Measurements from ENCODE around the gene SYNE4. TPM values are rescaled to one million over a fixed set of nuclear protein-coding genes. Genes with fewer than 3 reads are reported as not detected.

SYNE4 gene
- total RNA-seq, 1 donor from 2014 or later, result 2.0 TPM

- Mint-ChIP-seq H3K36me3 (ENCODE audit: unreplicated experiment) (peaks cover 7% of the 10 kb centered on the region), H3K4me3 (ENCODE audit: unreplicated experiment) (no peak overlapping the region), H3K9me3 (ENCODE audit: unreplicated experiment) (no peaks in the 10 kb centered on the region), H3K27me3 (ENCODE audit: unreplicated experiment) (peaks cover 13% of the 10 kb centered on the region), H3K4me1 (ENCODE audit: low read depth, unreplicated experiment) (no peaks in the 10 kb centered on the region), H3K27ac (ENCODE audit: unreplicated experiment) (no peak overlapping the region)
- no peak for DNase-seq
- TF ChIP-seq, protein P1, sequence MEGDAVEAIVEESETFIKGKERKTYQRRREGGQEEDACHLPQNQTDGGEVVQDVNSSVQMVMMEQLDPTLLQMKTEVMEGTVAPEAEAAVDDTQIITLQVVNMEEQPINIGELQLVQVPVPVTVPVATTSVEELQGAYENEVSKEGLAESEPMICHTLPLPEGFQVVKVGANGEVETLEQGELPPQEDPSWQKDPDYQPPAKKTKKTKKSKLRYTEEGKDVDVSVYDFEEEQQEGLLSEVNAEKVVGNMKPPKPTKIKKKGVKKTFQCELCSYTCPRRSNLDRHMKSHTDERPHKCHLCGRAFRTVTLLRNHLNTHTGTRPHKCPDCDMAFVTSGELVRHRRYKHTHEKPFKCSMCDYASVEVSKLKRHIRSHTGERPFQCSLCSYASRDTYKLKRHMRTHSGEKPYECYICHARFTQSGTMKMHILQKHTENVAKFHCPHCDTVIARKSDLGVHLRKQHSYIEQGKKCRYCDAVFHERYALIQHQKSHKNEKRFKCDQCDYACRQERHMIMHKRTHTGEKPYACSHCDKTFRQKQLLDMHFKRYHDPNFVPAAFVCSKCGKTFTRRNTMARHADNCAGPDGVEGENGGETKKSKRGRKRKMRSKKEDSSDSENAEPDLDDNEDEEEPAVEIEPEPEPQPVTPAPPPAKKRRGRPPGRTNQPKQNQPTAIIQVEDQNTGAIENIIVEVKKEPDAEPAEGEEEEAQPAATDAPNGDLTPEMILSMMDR (IDR thresholded peaks at IDR 0.05; ENCODE audit: partially characterized antibody, unreplicated experiment), result no peak
Observed at GRCh38 chr19:36025541-36025940, 16.9 kb upstream of the SYNE4 start.

DNA sequence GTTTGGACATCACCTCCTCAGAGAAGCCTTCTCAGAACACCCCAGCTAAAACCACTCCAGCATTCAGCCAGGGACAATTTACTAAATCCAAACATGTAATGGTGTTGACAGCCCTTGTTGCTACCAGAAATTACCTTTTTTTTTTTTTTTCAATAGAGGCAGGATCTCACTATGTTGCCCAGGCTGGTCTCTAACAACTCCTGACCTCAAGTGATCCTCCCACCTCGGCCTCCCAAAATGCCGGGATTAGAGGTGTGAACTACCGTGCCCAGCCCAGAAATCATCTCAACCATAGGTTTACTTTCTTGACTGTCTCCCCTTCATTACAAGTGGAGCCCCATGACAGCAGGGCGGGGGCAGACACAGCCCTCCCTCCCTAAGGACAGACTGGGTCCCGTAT, 14.8 kb upstream of the SYNE4 start:
- H3K27me3 Mint-ChIP-seq (ENCODE audit: unreplicated experiment), result peaks cover 8% of the 10 kb centered on the region
- H3K4me3 Mint-ChIP-seq (ENCODE audit: unreplicated experiment), result no peak overlapping the region
- H3K27ac Mint-ChIP-seq (ENCODE audit: unreplicated experiment), result no peak overlapping the region
- no peaks in the 10 kb centered on the region for H3K9me3 Mint-ChIP-seq (ENCODE audit: unreplicated experiment)
- no peaks in the 10 kb centered on the region for H3K4me1 Mint-ChIP-seq (ENCODE audit: low read depth, unreplicated experiment)
- no peak for DNase-seq
- peaks cover 7% of the 10 kb centered on the region for H3K36me3 Mint-ChIP-seq (ENCODE audit: unreplicated experiment)
- TF ChIP-seq, protein P1 (IDR thresholded peaks at IDR 0.05; ENCODE audit: partially characterized antibody, unreplicated experiment), result no peak

- Mint-ChIP-seq H3K4me1 (ENCODE audit: low read depth, unreplicated experiment) (peaks cover 2% of the 10 kb centered on the region), H3K4me3 (ENCODE audit: unreplicated experiment) (no peak overlapping the region), H3K27ac (ENCODE audit: unreplicated experiment) (no peak overlapping the region), H3K9me3 (ENCODE audit: unreplicated experiment) (peaks cover 1% of the 10 kb centered on the region), H3K27me3 (ENCODE audit: unreplicated experiment) (peaks cover 10% of the 10 kb centered on the region), H3K36me3 (ENCODE audit: unreplicated experiment) (peaks cover 14% of the 10 kb centered on the region)
- TF ChIP-seq, protein P1 (IDR thresholded peaks at IDR 0.05; ENCODE audit: partially characterized antibody, unreplicated experiment), result no peak
- no peak for DNase-seq
Observed at GRCh38 chr19:36019061-36019670, 10.6 kb upstream of the SYNE4 start.

DNA sequence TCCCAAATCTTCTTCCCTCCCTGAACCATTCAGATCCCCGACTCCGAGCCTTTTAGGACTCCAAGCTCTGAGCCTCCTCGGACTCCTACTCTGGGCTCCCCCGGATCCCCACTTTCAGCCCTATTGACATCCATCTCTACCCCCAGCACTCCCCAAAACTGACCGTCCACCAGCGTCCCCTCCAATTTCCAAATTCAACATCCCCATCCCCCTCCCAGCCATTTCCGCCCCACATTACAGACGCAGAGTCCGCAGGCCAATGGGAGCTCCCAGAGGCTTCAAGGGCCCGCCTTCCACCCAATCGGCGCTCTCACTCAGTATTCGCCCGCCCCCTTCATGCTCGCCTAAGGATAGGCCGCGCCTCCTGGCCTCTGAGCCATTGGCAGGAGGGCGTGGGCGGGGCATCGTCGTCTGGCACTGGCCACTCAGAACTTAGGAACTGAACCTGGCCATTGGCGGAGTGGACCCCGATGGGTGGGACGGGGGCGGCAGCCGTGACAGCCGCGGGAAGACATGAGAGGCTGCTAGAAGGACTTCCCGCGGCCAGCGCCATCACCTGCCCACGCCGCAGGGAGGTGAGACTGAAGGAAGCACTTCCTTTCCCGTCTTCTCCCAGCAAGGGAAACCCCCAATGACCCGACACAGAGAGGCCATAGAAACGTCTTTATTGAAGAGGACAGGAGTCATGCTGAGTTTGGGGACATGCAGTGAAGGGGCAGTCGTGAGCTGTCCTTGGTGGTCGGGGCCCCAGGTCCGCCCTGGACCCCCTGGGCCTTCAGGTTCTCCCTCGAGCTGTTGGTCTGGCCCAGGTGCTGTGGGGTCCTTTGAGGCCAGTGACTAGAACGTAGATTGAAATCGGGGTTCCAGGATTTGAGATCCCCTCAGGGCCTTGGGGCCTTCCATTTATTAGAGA, 5.7 kb upstream of the SYNE4 start, which contains the start of gene ALKBH6:
Gene ALKBH6, minus strand, starts transcription at position 202 of the 913 bp plus-strand sequence. CDS start 816 bp downstream, outside the sequence.
- peak within 1 kb of the TSS; percentile 99 for H3K4me3 Mint-ChIP-seq (ENCODE audit: unreplicated experiment)
- H3K27ac Mint-ChIP-seq (ENCODE audit: unreplicated experiment), result peak within 1 kb of the TSS; percentile 81
- TF ChIP-seq, protein P1 (IDR thresholded peaks at IDR 0.05; ENCODE audit: partially characterized antibody, unreplicated experiment), result no peak
- H3K4me1 Mint-ChIP-seq (ENCODE audit: low read depth, unreplicated experiment), result peaks cover 12% of the 10 kb centered on the region
- peaks cover 9% of the 10 kb centered on the region for H3K27me3 Mint-ChIP-seq (ENCODE audit: unreplicated experiment)
- H3K9me3 Mint-ChIP-seq (ENCODE audit: unreplicated experiment), result peaks cover 3% of the 10 kb centered on the region
- peak; percentile 100 for DNase-seq
- H3K36me3 Mint-ChIP-seq (ENCODE audit: unreplicated experiment), result peaks cover 7% of the 10 kb centered on the region

Measured in glutamatergic neuron (in vitro differentiated cells).